HG02885 (cell line): ENCODE results near the gene PLA2G2F.

Experiments used
- ATAC-seq: cut with Tn5 transposase; IDR thresholded peaks from one replicate; pipeline ENCODE4 v1.9.1; 2021; ENCODE audit warnings: mild to moderate bottlenecking; ENCODE audit not compliant: unreplicated experiment, poor library complexity

PLA2G2F gene

DNA sequence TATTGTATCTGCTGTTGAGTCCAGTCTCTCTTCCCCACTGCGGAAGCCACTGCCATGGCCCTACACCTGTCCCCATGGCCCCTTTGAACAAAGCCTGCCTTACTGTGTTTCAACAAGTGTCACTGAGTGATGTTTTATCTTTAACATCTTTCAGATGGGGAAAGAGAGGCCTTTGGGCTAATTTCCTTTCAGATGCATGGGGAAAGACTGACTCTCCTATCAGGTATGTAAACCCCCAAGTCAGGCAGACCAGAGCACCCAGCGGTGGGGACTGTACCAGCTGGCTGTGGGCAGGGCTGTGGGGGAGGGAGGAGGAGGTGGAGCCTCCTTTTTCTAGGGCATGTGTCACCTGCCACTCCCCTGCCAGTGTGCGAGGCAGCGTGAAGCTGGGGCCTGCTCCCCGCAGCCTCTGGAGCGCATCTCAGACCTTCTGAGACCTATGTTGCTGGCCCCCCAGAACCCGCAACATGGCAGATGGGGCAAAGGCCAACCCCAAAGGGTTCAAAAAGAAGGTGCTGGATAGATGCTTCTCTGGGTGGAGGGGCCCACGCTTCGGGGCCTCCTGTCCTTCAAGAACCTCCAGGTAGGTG is at the start of gene PLA2G2F:
TSS of gene PLA2G2F (plus strand) at position 363 of the 590 bp plus-strand sequence. CDS start at position 468, 105 bp downstream.
- no peak for ATAC-seq

DNA sequence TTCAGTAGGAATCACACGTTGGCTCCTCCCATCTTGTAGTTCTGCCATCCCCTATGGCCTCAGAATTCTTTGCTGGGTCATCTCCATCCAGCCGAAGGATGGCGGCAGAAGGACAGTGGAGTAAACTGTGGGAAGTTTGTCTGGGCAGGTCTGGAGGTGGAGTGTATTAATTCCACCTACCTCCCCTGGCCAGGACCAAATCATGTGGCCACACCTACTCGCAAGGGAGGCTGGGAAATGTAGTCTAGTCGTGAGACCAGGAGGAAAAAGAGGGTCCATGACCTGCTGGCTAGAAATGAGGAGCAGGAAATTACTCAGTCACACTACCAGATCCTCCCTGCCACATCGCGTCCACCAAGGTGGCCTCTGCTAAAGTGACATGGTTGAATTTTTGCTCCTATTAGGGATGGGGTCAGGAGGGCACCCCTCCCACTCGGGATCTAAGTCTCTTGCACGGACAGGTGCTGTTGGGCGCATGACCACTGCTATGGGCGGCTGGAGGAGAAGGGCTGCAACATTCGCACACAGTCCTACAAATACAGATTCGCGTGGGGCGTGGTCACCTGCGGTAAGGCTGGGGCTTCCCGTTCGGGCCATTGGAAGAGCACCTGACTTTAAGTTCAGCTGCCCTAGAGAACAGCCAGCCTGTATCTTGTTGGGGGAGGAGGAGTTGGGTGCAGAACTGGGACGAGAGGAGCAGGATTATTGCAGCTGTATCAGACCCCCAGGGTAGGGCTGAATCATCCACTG is 49.6 kb upstream of the PLA2G2F start:
- ATAC-seq = no peak

DNA sequence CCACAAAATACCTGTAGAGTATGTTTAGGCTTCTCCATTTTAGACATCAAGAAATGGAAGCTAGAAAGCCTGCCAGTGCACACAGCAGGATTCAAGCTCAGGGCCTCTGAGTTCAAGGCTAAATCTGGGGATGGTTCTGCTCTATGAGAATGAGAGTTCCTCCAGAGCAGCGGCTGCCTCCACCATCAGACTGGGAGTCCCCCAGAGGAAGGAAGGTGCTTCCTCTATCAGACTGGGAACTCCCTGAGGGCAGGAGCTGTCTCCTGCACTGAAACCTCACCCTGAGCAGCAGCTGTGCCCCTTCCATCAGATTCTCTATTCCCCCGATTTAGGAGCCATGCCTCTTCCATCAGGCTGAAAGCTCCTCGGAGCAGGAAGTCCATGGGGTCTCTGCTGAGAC is 49.0 kb upstream of the PLA2G2F start:
- no peak for ATAC-seq

- no peak for ATAC-seq
These were observed 48.5 kb upstream of the PLA2G2F start for GRCh38 chr1:20090641-20091040.

- ATAC-seq = no peak
These were observed 45.8 kb upstream of the PLA2G2F start for GRCh38 chr1:20093303-20093702.

GRCh38 chr1:20093940-20094391 is 45.2 kb upstream of the PLA2G2F start:
- no peak for ATAC-seq

GRCh38 chr1:20095564-20096434 is 43.3 kb upstream of the PLA2G2F start:
- ATAC-seq = no peak

DNA sequence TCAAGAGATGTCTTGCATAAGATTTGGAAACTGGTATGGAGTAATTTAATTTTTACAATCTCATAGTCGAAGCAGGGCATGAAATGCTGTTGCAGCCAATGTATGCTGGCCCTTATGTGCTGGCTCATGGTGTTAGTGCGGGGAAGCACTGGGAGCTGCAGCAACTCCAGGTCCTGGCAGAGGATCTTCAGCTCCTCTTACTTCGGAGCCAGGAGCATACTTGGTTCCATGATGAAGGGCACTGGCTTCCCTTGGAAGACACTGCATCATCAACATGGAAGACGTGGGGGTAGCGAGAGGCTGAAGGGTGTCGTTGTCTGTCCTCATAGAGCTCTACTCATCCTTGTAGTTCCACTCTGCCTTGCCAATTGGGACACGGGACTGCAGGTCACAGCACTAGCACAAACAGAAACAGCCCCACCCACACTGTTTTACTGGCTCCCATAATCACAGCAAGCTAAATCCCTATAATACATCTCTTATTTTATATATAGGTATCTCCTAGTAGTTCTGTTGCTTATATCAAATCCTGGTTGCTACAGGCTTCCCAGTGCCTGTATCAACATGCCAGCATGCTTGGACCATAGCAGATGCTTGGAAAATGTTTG is 42.2 kb upstream of the PLA2G2F start:
- ATAC-seq = no peak

DNA sequence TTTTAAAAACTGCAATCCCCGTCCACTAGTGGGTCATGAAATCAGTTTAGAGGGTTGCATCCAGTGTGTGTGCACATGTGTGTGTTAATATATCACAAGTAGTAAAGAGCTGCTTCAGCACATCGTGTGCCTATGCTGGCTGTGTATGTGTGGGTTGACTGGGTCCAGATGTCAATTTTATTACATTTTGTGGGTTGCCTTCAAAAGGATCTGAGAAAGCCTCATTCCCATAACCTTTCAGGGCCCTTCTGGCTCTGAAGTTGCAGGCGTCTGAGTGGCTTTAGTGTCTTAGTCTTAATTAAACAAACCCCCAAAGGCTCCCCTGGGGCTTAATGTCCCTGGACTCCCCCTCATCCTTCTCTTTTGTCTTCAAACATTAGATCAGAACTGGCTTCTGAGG is 39.6 kb upstream of the PLA2G2F start:
- no peak for ATAC-seq

DNA sequence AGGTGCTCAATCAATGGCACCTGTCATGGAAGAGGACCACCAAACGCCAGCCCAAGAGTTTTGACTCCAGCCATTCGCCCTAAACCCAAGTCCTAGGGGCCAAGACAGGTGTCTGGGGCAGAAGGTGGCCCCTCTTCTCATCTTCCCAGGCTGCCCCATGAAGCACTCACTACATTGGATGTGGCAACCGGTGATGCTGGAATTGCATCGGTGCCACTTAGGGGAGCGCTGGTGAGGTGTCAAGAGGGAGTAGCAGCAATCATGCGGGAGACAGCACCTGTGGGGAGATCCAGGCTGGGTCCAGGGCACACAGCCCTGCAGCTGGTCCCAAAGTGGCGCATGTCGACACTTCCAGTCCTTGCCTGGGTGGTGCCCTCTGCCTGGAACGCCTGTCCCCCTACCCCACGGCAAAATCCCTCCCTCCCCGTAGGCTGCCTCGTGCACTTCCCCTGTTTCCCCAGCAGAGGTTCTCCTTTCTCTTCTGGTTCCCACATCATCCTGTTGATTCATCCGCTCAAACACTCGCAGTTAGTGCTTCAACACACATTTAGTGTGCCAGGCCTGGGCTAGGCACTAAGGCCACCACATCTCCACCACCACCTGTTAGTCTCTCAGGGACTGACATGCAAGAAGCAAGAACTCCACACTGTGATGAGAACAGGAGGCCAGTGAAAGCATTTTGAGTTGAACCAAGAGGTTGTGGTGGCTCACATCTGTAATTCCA is 38.3 kb upstream of the PLA2G2F start:
- ATAC-seq = no peak

GRCh38 chr1:20102875-20103274 is 36.2 kb upstream of the PLA2G2F start:
- no peak for ATAC-seq

- no peak for ATAC-seq
These were observed 33.3 kb upstream of the PLA2G2F start for GRCh38 chr1:20105856-20106255.

DNA sequence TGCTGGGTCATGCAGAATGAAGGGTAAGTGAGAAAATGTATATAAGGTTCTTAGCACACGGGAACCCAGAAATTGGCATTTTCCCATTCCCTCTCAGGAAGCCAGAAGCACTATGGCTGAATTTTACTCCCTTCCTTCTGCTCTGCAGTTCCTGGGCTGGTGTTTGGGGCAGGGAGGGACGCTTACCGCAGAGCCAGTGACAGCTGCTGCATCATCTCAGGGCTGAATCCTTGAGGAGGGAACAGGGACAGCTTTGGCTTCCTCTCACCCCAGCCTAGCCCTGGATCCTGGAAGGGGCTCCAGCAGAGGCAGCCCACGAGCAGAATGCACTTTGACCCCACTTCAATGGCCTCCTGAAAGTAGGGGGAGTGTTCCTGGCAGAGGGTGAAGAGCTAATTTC is 31.8 kb upstream of the PLA2G2F start:
- no peak for ATAC-seq

- ATAC-seq = no peak
These were observed 31.3 kb upstream of the PLA2G2F start for GRCh38 chr1:20107796-20108195.

DNA sequence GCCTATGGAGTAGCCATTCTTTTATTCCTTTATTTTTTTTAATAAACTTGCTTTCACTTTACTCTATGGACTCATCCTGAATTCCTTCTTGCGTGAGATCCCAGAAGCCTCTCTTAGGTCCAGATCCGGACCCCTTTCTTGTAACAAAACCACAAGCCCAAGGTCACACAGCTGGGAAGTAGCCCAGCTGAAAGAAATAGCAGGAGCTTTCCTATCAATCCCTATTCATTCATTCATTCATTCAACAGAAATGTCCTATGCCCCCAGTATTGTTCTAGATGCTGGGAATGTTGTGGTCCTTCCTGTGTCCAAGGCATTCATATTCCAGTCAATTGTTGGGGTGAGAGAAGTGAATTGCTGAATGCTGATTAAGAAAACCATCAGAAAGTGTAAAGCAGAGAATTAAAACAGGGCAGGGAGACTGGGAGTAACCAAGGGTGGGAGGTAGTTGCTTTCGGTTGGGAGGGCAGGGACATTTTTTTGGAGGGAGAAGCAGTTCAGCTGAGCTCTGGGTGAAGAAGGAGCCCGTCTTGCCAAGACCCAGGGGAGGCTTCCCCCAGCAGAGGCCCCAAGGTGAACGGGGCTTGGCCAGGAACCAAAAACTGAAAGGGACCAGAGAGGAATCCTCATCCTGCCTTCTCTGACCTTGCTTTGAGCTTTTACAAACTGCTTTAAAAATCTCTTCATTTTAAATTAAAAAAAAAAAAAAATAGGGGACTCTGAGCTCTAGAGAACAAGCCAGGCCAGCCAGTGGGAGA is 30.6 kb upstream of the PLA2G2F start:
- ATAC-seq = no peak

GRCh38 chr1:20109223-20109856 is 29.8 kb upstream of the PLA2G2F start:
- no peak for ATAC-seq

- no peak for ATAC-seq
These were observed 28.4 kb upstream of the PLA2G2F start for GRCh38 chr1:20110679-20111078.

DNA sequence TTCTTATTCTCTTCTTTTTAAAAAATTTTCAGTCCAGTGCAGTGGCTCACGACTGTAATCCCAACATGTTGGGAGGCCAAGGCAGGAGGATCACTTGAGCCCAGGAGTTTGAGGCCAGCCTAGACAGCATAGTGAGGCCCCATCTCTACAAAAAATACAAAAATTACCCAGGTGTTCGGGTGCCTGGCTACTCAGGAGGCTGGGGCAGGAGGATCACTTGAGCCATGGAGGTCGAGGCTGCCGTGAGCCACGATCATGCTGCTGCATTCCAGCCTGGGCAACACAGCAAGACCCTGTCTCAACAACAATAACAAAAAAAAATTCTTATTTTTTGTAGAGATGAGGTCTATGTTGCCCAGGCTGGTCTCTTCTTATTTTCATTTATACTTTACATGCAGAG is 27.7 kb upstream of the PLA2G2F start:
- no peak for ATAC-seq
